Right lobe of liver (tissue), 6 donors: Measurements from ENCODE around the gene GSTM2. TPM values are rescaled to one million over a fixed set of nuclear protein-coding genes. Genes with fewer than 3 reads are reported as not detected.

Source experiments
- ATAC-seq, 4 donors: fragments of 200-7000 bp; cut with Tn5 transposase; one replicate each; pipeline ENCODE4 v1.9.1; 2020; ENCODE audit warnings: mild to moderate bottlenecking in 4 of 4, moderate library complexity in 4 of 4
- DNase-seq, 3 donors: peaks; one replicate each; pipeline ENCODE4 v3.0.0-alpha.2; 2020
- H3K27ac ChIP-seq, 3 donors: fragments of 200-600 bp; one replicate each; pipeline ENCODE4 v1.8.0; 2022
- H3K27me3 ChIP-seq, 2 donors: fragments of 200-600 bp; one replicate each; pipeline ENCODE4 v1.8.0; 2022
- H3K36me3 ChIP-seq, 4 donors: fragments of 200-600 bp; sonication (generic) in 1 of 4; one replicate each; pipeline versions ENCODE4 v1.5.1 to v1.8.0; 2017 to 2022; ENCODE audit warnings: control low read depth in 1 of 4
- H3K4me1 ChIP-seq, 4 donors: fragments of 200-600 bp; sonication (generic) in 1 of 4; one replicate each; pipeline versions ENCODE4 v1.5.1 to v1.8.0; 2017 to 2022; ENCODE audit warnings: control low read depth in 1 of 4
- H3K4me3 ChIP-seq, 3 donors: fragments of 200-600 bp; one replicate each; pipeline ENCODE4 v1.8.0; 2022
- H3K9me3 ChIP-seq, 4 donors: fragments of 200-600 bp; sonication (generic) in 1 of 4; one replicate each; pipeline versions ENCODE4 v1.5.1 to v1.8.0; 2017 to 2022; ENCODE audit warnings: control low read depth in 1 of 4
- CTCF ChIP-seq, 4 donors: fragments of 200-600 bp in 3 of 4; fragments of 450-650 bp in 1 of 4; IDR thresholded peaks; one replicate each; pipeline versions ENCODE4 v1.5.1 to v1.8.0; 2016 to 2022; ENCODE audit warnings: antibody characterized with exemption in 4 of 4, mild to moderate bottlenecking in 2 of 4
- POLR2A ChIP-seq: fragments of 450-650 bp; IDR thresholded peaks from one replicate; pipeline ENCODE4 v1.6.1; 2017; ENCODE audit warnings: antibody characterized with exemption, mild to moderate bottlenecking
- WGBS: methylation state at CpG from one replicate; pipeline ENCODE4 v1.1.6; 2018; ENCODE audit warnings: low coverage, low lambda C conversion rate; ENCODE audit not compliant: insufficient coverage; ENCODE audit errors: missing lambda C conversion rate; 5-methylcytosine and 5-hydroxymethylcytosine counted together
- intact Hi-C, 2 donors: fragments of 100-400 bp; cut with DNase I; formaldehyde crosslinking; loops; one replicate each; pipeline versions ENCODE4 v1.11.2 to v1.14.1; 2022
- total RNA-seq, 6 experiments: library from RNA; depleted of rRNA in 2 of 6; stranded (reverse); fragments of >200 nt in 2 of 6; fragmentation: NEBNext Ultra II Directional in 3 of 6; extraction: Animal tissue kit (Norgen Biotek cat#: 25700) in 3 of 6; gene quantifications; one replicate each; pipeline versions ENCODE4 v1.1.0 to v1.2.4, GENCODE V29; 2016 to 2023
- donor health status: DM: no; HTN: yes; CAD: no.
- donor health status: DM: no; HTN: no; CAD: no.
- donor health status: DM: no; HTN: no; CAD: no.
- donor health status: DM: no; HTN: yes; CAD: no.
- donor health status: DM: no; HTN: yes; CAD: no.

Gene GSTM2
- total RNA-seq, 6 experiments from 2014 or later: 4.4 to 16.0 (median 12.7) TPM

GRCh38 chr1:109650609-109651008 lies 17.2 kb upstream of the GSTM2 start:
- Histone ChIP-seq H3K4me1 (peaks cover 0 to 5% (median 0%) of the 10 kb centered on the region in 4 donors), H3K27me3 (no peaks in the 10 kb centered on the region), H3K36me3 (no peaks in the 10 kb centered on the region), H3K27ac (no peak overlapping the region), H3K4me3 (no peak overlapping the region), H3K9me3 (no peaks in the 10 kb centered on the region)
- intact Hi-C loops: no loop called here
- TF ChIP-seq CTCF (IDR thresholded peaks at IDR 0.05): no peak
- TF ChIP-seq POLR2A: no peak
- WGBS: 87% methylated on average over 3 of the region's 3 CpGs
- DNase-seq: no peak
- ATAC-seq: no peak

- WGBS: 77% methylated on average over 2 of the region's 2 CpGs
- DNase-seq: no peak
- ATAC-seq: no peak
- no peaks in the 10 kb centered on the region for H3K9me3 ChIP-seq
- H3K4me1 ChIP-seq: peaks cover 0 to 5% (median 0%) of the 10 kb centered on the region in 4 donors
- H3K36me3 ChIP-seq: no peaks in the 10 kb centered on the region
- H3K4me3 ChIP-seq: no peak overlapping the region
- intact Hi-C loops: no loop called here
- no peak overlapping the region for H3K27ac ChIP-seq
- H3K27me3 ChIP-seq: no peaks in the 10 kb centered on the region
- TF ChIP-seq CTCF (IDR thresholded peaks at IDR 0.05) (no peak), POLR2A (no peak)
Measured at GRCh38 chr1:109652402-109652801, 15.5 kb upstream of the GSTM2 start.

- Histone ChIP-seq H3K4me3 (no peak overlapping the region), H3K4me1 (peaks cover 0 to 5% (median 0%) of the 10 kb centered on the region in 4 donors), H3K9me3 (no peaks in the 10 kb centered on the region), H3K36me3 (no peaks in the 10 kb centered on the region), H3K27me3 (no peaks in the 10 kb centered on the region), H3K27ac (no peak overlapping the region)
- 73% methylated on average over 2 of the region's 2 CpGs for WGBS
- intact Hi-C loops: no loop called here
- TF ChIP-seq POLR2A (no peak), CTCF (IDR thresholded peaks at IDR 0.05) (no peak)
- no peak for DNase-seq
- no peak for ATAC-seq
Measured at GRCh38 chr1:109653306-109653705, 14.6 kb upstream of the GSTM2 start.

GRCh38 chr1:109654519-109654918 lies 13.3 kb upstream of the GSTM2 start:
- DNase-seq (no peak), ATAC-seq (no peak)
- Histone ChIP-seq H3K36me3 (no peaks in the 10 kb centered on the region), H3K9me3 (no peaks in the 10 kb centered on the region), H3K27me3 (no peaks in the 10 kb centered on the region), H3K27ac (no peak overlapping the region), H3K4me1 (peaks cover 0 to 5% (median 0%) of the 10 kb centered on the region in 4 donors), H3K4me3 (no peak overlapping the region)
- TF ChIP-seq POLR2A: no peak
- intact Hi-C loops: no loop called here
- 90% methylated on average over 9 of the region's 12 CpGs for WGBS

- DNase-seq (peak; percentile 88 to 90 (median 89)), ATAC-seq (peak; percentile 96 to 97 (median 96))
- H3K4me1 ChIP-seq: peaks cover 0 to 5% (median 0%) of the 10 kb centered on the region in 4 donors
- H3K4me3 ChIP-seq: peak within 1 kb of the TSS; percentile 68 to 88 (median 79)
- TF ChIP-seq CTCF (IDR thresholded peaks at IDR 0.05) (no peak), POLR2A (peak; percentile 52)
- no peaks in the 10 kb centered on the region for H3K27me3 ChIP-seq
- under 1% methylated on average over 39 of the region's 54 CpGs for WGBS
- intact Hi-C loops: no loop called here
- H3K36me3 ChIP-seq: no peaks in the 10 kb centered on the region
- H3K27ac ChIP-seq: peak within 1 kb of the TSS; percentile 62 to 80 (median 64)
- no peaks in the 10 kb centered on the region for H3K9me3 ChIP-seq
Measured at GRCh38 chr1:109655615-109656519, 12.0 kb upstream of the GSTM2 start, which contains the start of gene GSTM4. TSS of gene GSTM4 (plus strand) at chr1:109656099. CDS start at chr1:109656390, 291 bp downstream.
